Central memory CD8-positive, alpha-beta T cell (primary cell): Measurements from ENCODE around the gene EMC1.
"Not testable (repeated sequence)": the region's sequence is repeated elsewhere in the genome, so short reads cannot be mapped to it uniquely, and the experiment has no call there.

Source experiments
- ATAC-seq: fragments of 150-1000 bp; cut with Tn5 transposase; replicated peaks from 2 replicates; pipeline ENCODE4 v1.10.0; 2022; ENCODE audit warnings: mild to moderate bottlenecking, moderate FRiP score, moderate number of reproducible peaks; ENCODE audit not compliant: poor library complexity, severe bottlenecking; ENCODE audit errors: extremely low read depth
- DNase-seq, 2 donors: peaks; one replicate each; pipeline ENCODE4 v3.0.0; 2021; ENCODE audit warnings: low spot score in 2 of 2
- H3K27ac Mint-ChIP-seq: one replicate; pipeline ENCODE4 v1.8.0; 2022; ENCODE audit warnings: low read depth, mild to moderate bottlenecking, moderate library complexity, mixed read lengths
- H3K27me3 Mint-ChIP-seq: one replicate; pipeline ENCODE4 v1.8.0; 2022; ENCODE audit warnings: mixed read lengths
- H3K36me3 Mint-ChIP-seq: one replicate; pipeline ENCODE4 v1.8.0; 2022; ENCODE audit warnings: mild to moderate bottlenecking, moderate library complexity, mixed read lengths; ENCODE audit not compliant: insufficient read depth
- H3K4me1 Mint-ChIP-seq: one replicate; pipeline ENCODE4 v1.8.0; 2022; ENCODE audit warnings: mixed read lengths
- H3K4me3 Mint-ChIP-seq: one replicate; pipeline ENCODE4 v1.8.0; 2022; ENCODE audit warnings: mild to moderate bottlenecking, moderate library complexity, mixed read lengths
- H3K9me3 Mint-ChIP-seq: one replicate; pipeline ENCODE4 v1.8.0; 2022; ENCODE audit warnings: mixed read lengths

Gene EMC1

DNA sequence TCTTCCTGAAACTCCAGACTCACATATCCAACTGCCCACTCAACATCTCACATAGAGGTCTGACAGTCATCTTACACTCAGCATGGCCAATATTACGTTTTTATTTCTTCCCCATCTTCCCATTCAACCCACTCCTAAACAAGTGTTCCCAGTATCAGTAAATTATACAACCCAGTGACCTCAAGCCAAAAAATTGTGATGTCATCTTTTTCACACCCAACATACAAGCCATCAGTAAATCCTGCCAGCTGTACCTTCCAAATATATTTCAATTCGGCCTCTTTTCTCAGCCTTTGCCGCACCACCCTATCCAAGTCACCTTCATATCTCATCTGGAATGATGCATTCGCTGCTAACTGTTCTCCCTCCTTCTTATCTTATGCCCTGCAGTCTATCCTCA, 60.9 kb downstream of the EMC1 start:
- no peak for ATAC-seq
- no peak for DNase-seq
- H3K27me3 Mint-ChIP-seq, result no peaks in the 10 kb centered on the region
- no peak overlapping the region for H3K27ac Mint-ChIP-seq
- no peak overlapping the region for H3K4me3 Mint-ChIP-seq
- peaks cover 69% of the 10 kb centered on the region for H3K36me3 Mint-ChIP-seq
- no peaks in the 10 kb centered on the region for H3K9me3 Mint-ChIP-seq
- H3K4me1 Mint-ChIP-seq, result no peaks in the 10 kb centered on the region

DNA sequence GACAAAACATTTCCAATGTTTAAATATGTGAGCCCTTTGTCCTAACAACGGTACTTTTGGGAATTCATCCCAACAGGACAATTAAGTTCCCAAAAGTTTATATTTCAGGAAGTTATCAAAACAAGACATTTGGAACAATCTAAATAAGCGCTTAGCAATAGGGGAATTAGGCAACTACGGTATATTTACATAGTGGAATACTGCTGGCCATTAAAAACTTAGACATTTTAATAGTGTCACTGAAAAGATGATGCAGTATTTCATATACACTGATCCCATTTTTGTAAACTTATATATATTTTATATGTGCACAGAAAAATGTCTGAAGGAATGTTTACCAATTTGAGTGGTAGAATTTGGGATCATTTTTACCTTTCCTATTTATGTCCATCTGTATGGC, 62.1 kb downstream of the EMC1 start:
- Mint-ChIP-seq H3K4me3 (no peak overlapping the region), H3K4me1 (no peaks in the 10 kb centered on the region), H3K9me3 (no peaks in the 10 kb centered on the region), H3K27ac (no peak overlapping the region), H3K27me3 (no peaks in the 10 kb centered on the region), H3K36me3 (peaks cover 71% of the 10 kb centered on the region)
- ATAC-seq, result no peak
- no peak for DNase-seq

DNA sequence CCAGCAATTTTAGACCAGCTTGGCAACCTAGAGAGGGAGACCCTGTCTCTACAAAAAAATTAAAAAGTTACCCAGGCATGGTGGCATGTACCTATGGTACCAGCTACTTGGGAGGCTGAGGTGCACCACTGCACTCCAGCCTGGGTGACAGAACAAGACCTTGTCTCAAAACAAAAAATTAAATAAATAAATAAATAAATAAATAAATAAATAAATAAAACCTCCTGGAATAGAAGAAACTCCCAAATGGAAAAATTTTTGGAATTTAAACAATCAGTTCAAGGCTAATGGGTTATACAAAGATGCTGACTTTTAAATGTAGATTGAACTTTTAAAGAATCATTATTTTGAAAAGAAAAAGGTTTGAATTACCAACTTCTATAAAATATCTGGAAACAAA, 63.5 kb downstream of the EMC1 start:
- DNase-seq, result no peak
- Mint-ChIP-seq H3K4me3 (no peak overlapping the region), H3K27ac (no peak overlapping the region), H3K36me3 (peaks cover 68% of the 10 kb centered on the region), H3K27me3 (no peaks in the 10 kb centered on the region), H3K9me3 (no peaks in the 10 kb centered on the region), H3K4me1 (no peaks in the 10 kb centered on the region)
- ATAC-seq, result no peak

DNA sequence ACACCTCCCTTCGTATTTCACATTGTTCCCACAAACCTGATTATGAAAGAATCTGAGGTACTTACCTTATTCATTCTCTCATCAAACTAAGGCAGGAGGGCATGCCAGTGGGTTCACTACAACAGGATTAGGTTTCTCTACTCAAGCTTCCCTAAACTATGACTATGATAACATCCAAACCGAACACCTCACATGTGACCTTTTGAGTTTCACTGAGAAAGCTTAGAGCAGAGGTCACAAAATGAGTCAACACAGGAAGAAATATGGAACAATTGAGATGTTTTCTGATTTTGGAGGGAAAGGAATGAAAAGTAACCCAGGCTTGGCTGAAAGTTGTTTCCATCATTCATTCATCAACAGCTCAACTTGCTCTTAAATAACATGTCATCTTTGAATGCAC, 65.3 kb downstream of the EMC1 start:
- H3K36me3 Mint-ChIP-seq, result peaks cover 63% of the 10 kb centered on the region
- DNase-seq (no peak), ATAC-seq (no peak)
- no peaks in the 10 kb centered on the region for H3K9me3 Mint-ChIP-seq
- peaks cover 5% of the 10 kb centered on the region for H3K4me1 Mint-ChIP-seq
- H3K27me3 Mint-ChIP-seq, result no peaks in the 10 kb centered on the region
- no peak overlapping the region for H3K4me3 Mint-ChIP-seq
- H3K27ac Mint-ChIP-seq, result no peak overlapping the region

DNA sequence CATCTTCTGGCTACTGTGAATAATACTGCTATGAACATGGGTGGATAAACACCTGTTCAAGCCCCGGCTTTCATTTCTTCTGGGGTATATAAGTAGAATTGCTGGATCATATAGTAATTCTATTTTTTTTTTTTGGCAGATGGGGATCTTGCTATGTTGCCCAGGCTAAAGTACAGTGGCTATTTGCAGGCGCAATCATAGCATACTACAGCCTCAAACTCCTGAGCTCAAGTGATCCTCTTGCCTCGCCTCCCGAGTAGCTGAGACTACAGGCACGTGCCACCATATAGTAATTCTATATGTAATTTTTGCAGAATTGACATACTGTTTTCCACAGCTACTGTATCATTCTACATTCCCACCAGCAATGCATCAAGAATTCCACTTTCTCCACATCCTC, 69.1 kb downstream of the EMC1 start:
- H3K27ac Mint-ChIP-seq, result no peak overlapping the region
- ATAC-seq (no peak), DNase-seq (no peak)
- H3K4me1 Mint-ChIP-seq, result peaks cover 11% of the 10 kb centered on the region
- no peak overlapping the region for H3K4me3 Mint-ChIP-seq
- H3K9me3 Mint-ChIP-seq, result no peaks in the 10 kb centered on the region
- H3K27me3 Mint-ChIP-seq, result no peaks in the 10 kb centered on the region
- H3K36me3 Mint-ChIP-seq, result peaks cover 65% of the 10 kb centered on the region

DNA sequence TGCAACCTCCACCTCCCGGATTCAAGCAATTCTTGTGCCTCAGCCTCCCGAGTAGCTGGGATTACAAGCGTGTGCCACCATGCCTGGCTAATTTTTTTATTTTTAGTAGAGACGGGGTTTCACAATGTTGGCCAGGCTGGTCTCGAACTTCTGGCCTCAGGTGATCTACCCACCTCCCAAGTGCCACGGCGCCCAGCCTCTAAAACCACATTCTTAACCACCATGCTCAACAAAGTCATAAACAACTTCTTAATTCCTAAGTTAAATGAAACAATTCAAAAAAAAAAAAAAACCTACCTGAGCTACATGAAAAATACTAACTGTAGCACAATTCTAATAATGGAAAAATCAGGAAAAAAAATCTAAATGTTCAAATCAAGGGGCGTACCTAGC, 71.1 kb downstream of the EMC1 start:
- ATAC-seq, H3K4me3 Mint-ChIP-seq, H3K9me3 Mint-ChIP-seq, DNase-seq, H3K27me3 Mint-ChIP-seq: not testable (repeated sequence)
- peaks cover 63% of the 10 kb centered on the region for H3K36me3 Mint-ChIP-seq
- H3K4me1 Mint-ChIP-seq, result peaks cover 11% of the 10 kb centered on the region
- H3K27ac Mint-ChIP-seq, result peak overlapping the region; percentile 13

DNA sequence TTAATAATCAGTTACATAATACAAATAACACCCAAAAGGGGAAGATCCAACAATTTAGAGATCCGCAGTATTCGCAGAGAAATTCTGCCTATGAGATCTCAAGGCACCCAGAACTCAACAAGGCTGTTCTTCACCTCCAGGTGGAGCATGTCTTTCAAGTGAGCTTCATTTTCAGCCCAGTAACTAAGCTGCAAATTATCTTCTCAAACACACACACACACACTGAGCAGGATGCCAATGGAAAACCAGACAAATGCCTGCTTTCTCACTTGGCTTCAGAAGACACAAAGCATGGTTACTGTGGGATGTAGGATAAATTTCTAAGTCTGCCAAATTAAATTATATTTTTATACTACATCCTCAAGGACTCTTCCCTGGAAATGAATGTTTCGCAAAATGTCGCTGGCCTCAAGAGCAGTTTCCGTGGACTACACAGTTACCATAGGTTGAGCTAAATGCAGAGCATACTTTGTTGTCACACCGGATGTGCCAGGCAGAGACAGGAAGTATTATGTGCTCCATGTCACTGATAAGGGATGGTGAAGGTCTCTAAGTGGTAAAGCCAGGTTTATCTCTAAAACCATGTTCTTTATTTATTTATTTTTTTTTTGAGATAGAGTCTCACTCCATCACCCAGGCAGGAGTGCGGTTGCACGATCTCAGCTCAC, 71.6 kb downstream of the EMC1 start:
- no peaks in the 10 kb centered on the region for H3K9me3 Mint-ChIP-seq
- peaks cover 11% of the 10 kb centered on the region for H3K4me1 Mint-ChIP-seq
- no peak overlapping the region for H3K4me3 Mint-ChIP-seq
- no peak for DNase-seq
- ATAC-seq, result peak; percentile 73
- H3K27ac Mint-ChIP-seq, result peak overlapping the region; percentile 13
- H3K36me3 Mint-ChIP-seq, result peaks cover 62% of the 10 kb centered on the region
- H3K27me3 Mint-ChIP-seq, result no peaks in the 10 kb centered on the region

DNA sequence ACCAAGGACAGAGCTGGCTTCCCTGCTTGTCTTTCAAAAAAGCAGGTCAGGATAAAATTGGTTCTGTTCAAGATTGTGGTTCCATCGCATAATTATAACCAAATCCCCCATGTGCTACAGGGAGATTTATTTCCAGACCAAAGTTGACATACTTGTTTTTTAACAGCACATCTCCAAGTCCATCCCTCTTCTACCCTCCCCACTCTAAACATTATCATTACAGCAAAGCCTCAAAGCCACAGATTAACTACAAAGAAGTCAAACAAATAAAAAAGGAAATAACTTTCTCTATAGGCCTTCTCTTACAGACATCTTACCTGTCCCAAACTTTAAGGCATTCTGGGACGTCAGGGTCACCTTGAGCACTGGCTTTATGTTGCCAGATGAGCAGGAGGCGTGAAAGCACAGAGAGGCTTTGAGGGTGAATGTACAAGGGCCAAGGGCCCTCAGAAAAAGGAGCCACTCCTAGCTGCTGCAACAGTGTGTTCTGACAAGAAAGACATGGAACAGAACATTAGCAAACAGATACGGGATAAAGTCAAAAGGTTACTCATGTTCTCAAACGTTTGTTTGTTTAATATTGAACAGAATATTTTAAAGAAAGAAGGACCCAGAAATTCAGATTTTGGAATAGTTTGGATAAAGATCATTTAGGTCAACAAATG, 72.5 kb downstream of the EMC1 start:
- Mint-ChIP-seq H3K36me3 (peaks cover 67% of the 10 kb centered on the region), H3K27ac (peak overlapping the region; percentile 61), H3K4me1 (peaks cover 11% of the 10 kb centered on the region), H3K9me3 (no peaks in the 10 kb centered on the region), H3K4me3 (no peak overlapping the region), H3K27me3 (no peaks in the 10 kb centered on the region)
- ATAC-seq (no peak), DNase-seq (no peak)

DNA sequence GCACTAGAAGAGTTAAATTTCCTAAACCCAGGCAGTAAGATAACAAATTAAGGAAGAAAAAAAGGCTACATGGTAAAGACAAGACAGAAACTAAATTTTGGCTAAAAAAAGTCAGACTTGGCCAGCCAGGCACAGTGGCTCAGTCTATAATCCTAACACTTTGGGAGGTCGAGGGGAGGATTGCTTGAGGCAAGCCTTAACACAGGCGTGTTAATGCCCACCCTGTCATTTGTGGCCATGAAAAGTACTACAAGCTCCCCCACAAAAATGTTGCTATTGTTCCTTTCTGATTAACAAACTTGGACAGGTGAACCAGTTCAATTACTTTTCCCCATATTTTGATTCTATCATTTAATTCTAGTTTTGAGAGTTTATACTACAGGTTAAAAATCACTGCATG, 73.5 kb downstream of the EMC1 start:
- Mint-ChIP-seq H3K4me3 (no peak overlapping the region), H3K27ac (no peak overlapping the region), H3K27me3 (no peaks in the 10 kb centered on the region)

DNA sequence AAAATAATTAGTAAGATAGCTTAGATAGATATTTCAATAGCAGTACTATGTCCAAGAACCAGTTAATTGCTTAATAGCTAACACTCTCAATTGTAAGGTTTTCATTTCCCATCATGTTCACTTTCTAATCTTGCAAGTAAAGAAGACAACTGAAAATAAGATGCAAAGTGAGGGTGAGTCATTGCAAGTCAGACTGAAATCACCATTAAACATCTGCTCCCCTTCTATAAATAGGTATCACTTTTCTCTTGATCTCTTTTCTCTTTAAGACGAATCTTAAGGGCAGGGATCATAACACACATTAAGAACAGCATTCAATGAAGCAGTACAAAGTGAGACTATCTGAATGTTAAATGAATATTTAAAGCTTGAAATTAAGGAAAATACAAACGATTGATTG, 81.7 kb downstream of the EMC1 start:
- H3K27ac Mint-ChIP-seq, result no peak overlapping the region
- no peaks in the 10 kb centered on the region for H3K9me3 Mint-ChIP-seq
- no peak for ATAC-seq
- H3K4me3 Mint-ChIP-seq, result no peak overlapping the region
- DNase-seq, result no peak
- H3K36me3 Mint-ChIP-seq, result peaks cover 87% of the 10 kb centered on the region
- no peaks in the 10 kb centered on the region for H3K4me1 Mint-ChIP-seq
- H3K27me3 Mint-ChIP-seq, result no peaks in the 10 kb centered on the region

More for the DNA sequence above, 73.5 kb downstream of the EMC1 start:
- Mint-ChIP-seq H3K4me1 (peaks cover 11% of the 10 kb centered on the region), H3K36me3 (peaks cover 70% of the 10 kb centered on the region), H3K9me3 (no peaks in the 10 kb centered on the region)
- ATAC-seq, result no peak
- no peak for DNase-seq

DNA sequence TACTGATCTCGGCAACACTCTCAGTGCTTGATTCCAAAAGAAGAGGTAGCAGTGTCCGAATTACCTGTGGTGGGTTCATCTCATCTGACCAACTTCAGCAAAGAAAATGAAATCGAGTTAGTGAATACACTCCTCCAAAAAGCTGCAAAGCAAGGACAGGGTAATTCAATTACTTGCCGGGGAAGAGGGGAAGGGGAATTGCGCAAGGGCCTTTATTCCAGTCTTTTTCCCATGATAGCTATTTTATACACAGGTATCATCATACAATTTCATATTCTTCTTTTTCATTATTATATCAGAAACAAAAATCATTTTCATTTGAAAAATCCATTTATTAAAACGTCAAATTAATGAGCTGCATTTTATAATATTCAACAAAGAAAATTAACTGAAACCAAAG, 84.2 kb downstream of the EMC1 start:
- no peak overlapping the region for H3K4me3 Mint-ChIP-seq
- H3K36me3 Mint-ChIP-seq, result peaks cover 87% of the 10 kb centered on the region
- DNase-seq (no peak), ATAC-seq (no peak)
- H3K9me3 Mint-ChIP-seq, result no peaks in the 10 kb centered on the region
- no peak overlapping the region for H3K27ac Mint-ChIP-seq
- no peaks in the 10 kb centered on the region for H3K27me3 Mint-ChIP-seq
- no peaks in the 10 kb centered on the region for H3K4me1 Mint-ChIP-seq

DNA sequence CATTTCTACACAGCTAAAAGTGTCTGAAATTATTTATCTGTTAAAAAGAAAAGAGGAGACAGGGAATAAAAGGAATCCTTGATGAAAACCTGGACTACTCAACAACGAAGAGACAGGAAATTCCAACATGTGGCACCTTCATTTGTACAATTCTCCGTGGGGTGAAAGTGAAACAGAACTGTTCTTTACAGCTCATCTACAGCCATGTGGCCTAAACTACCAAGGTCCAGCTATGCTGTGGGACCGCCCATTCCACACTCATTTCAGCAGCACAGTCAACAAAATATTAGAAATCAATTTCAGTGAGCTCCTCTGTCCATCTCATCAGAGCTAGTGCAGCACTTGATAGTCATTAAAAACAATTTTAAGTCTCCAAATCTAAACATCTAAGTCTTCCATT, 85.3 kb downstream of the EMC1 start:
- Mint-ChIP-seq H3K9me3 (no peaks in the 10 kb centered on the region), H3K36me3 (peaks cover 84% of the 10 kb centered on the region), H3K27ac (no peak overlapping the region), H3K4me3 (no peak overlapping the region), H3K27me3 (no peaks in the 10 kb centered on the region), H3K4me1 (no peaks in the 10 kb centered on the region)
- DNase-seq (no peak), ATAC-seq (no peak)
